IPS-18a (cell line): ENCODE data around the gene COPA.
"Not testable (repeated sequence)": the region's sequence is repeated elsewhere in the genome, so short reads cannot be mapped to it uniquely, and the experiment has no call there.

ENCODE experiments used
- H3K27ac ChIP-seq: one replicate; pipeline ENCODE4 v1.5.1; 2013; ENCODE audit warnings: low read length
- H3K27me3 ChIP-seq: one replicate; pipeline ENCODE4 v1.6.1; 2013; ENCODE audit warnings: mild to moderate bottlenecking, low read length; ENCODE audit not compliant: control insufficient read depth, insufficient read depth
- H3K36me3 ChIP-seq: one replicate; pipeline ENCODE4 v1.6.1; 2013; ENCODE audit warnings: low read depth, low read length; ENCODE audit not compliant: control insufficient read depth
- H3K4me1 ChIP-seq: one replicate; pipeline ENCODE4 v1.6.1; 2013; ENCODE audit warnings: low read depth, low read length; ENCODE audit not compliant: control insufficient read depth
- H3K4me3 ChIP-seq: one replicate; pipeline ENCODE4 v1.5.1; 2013; ENCODE audit warnings: low read length
- H3K9ac ChIP-seq: one replicate; pipeline ENCODE4 v1.6.1; 2013; ENCODE audit warnings: mild to moderate bottlenecking, low read length, moderate library complexity
- H3K9me3 ChIP-seq: one replicate; pipeline ENCODE4 v1.6.1; 2013; ENCODE audit warnings: low read depth, low read length; ENCODE audit not compliant: control insufficient read depth

Gene COPA

GRCh38 chr1:160342953-160343869, at the start of gene COPA, which contains the start of gene NCSTN:
Gene COPA, minus strand, starts transcription at chr1:160343250. Its CDS starts 80 bp downstream, at chr1:160343170.
Gene NCSTN, plus strand, starts transcription at chr1:160343383. Its CDS starts 14 bp downstream, at chr1:160343397.
- H3K9ac ChIP-seq = peak within 1 kb of the TSS; percentile 94
- H3K27me3 ChIP-seq = no peaks in the 10 kb centered on the region
- H3K9me3 ChIP-seq = no peaks in the 10 kb centered on the region
- peaks cover 28% of the 10 kb centered on the region for H3K36me3 ChIP-seq
- H3K4me3 ChIP-seq = peak within 1 kb of the TSS; percentile 96
- peak within 1 kb of the TSS; percentile 72 for H3K27ac ChIP-seq
- no peaks in the 10 kb centered on the region for H3K4me1 ChIP-seq

GRCh38 chr1:160388406-160388805, 45.4 kb upstream of the COPA start:
- H3K9me3 ChIP-seq, H3K4me1 ChIP-seq, H3K36me3 ChIP-seq, H3K9ac ChIP-seq, H3K4me3 ChIP-seq, H3K27me3 ChIP-seq, H3K27ac ChIP-seq: not testable (repeated sequence)

DNA sequence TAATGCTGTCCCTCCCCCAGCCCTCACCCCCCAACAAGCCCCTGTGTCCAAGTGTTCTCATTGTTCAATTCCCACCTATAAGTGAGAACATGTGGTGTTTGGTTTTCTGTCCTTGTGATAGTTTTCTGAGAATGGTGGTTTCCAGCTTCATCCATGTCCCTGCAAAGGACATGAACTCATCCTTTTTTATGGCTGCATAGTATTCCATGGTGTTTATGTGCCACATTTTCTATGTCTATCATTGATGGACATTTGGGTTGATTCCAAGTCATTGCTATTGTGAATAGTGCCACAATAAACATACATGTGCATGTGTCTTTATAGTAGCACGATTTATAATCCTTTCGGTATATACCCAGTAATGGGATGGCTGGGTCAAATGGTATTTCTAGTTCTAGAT, 41.8 kb upstream of the COPA start:
- not testable (repeated sequence) for H3K4me3 ChIP-seq, H3K9ac ChIP-seq, H3K27me3 ChIP-seq, H3K4me1 ChIP-seq, H3K36me3 ChIP-seq, H3K27ac ChIP-seq, H3K9me3 ChIP-seq

- H3K27me3 ChIP-seq = no peaks in the 10 kb centered on the region
- H3K4me3 ChIP-seq = no peak overlapping the region
- H3K4me1 ChIP-seq = peaks cover 24% of the 10 kb centered on the region
- no peaks in the 10 kb centered on the region for H3K36me3 ChIP-seq
- H3K9ac ChIP-seq = no peak overlapping the region
- no peak overlapping the region for H3K27ac ChIP-seq
- H3K9me3 ChIP-seq = no peaks in the 10 kb centered on the region
Measured at GRCh38 chr1:160377585-160378206, 34.6 kb upstream of the COPA start.

DNA sequence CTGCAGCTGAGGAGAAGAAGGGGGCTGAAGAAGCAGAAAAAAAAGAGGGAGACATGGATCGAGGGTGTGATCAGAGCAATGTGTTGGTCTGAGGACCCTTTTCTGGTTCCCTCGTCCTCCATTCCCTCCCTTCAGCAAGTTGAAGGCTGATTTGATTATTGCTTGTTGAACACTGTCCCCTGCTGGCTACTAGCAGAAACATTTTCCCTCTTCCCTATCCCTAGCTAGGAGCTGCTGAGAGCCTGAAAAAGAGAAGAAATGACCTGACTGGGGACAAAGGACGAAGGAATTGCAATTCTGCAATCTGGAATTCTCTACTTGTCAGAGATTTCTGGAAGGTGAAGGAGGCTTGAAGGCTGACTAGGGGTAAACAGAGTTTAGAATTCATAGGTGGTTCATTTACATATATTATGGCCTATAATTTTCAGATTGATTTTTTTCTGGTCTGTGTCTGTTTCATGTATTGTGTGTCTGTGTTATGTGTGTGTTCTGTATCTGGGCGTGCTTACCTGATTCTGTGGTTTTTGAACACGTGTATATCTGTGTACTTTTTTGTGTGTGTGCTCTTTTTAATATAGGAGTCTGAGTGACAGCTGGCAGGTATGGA, 33.6 kb upstream of the COPA start:
- Histone ChIP-seq H3K27ac (no peak overlapping the region), H3K9ac (no peak overlapping the region)

GRCh38 chr1:160375788-160376524, 32.9 kb upstream of the COPA start:
- H3K27me3 ChIP-seq = no peaks in the 10 kb centered on the region
- peak overlapping the region; percentile 48 for H3K9ac ChIP-seq
- H3K4me3 ChIP-seq = peak overlapping the region; percentile 2
- H3K9me3 ChIP-seq = no peaks in the 10 kb centered on the region
- H3K27ac ChIP-seq = peak overlapping the region; percentile 4
- H3K36me3 ChIP-seq = no peaks in the 10 kb centered on the region
- H3K4me1 ChIP-seq = peaks cover 24% of the 10 kb centered on the region

More for the DNA sequence above, 33.6 kb upstream of the COPA start:
- H3K9me3 ChIP-seq = no peaks in the 10 kb centered on the region
- H3K27me3 ChIP-seq = no peaks in the 10 kb centered on the region
- H3K4me1 ChIP-seq = peaks cover 24% of the 10 kb centered on the region
- peak overlapping the region; percentile 2 for H3K4me3 ChIP-seq
- H3K36me3 ChIP-seq = no peaks in the 10 kb centered on the region

DNA sequence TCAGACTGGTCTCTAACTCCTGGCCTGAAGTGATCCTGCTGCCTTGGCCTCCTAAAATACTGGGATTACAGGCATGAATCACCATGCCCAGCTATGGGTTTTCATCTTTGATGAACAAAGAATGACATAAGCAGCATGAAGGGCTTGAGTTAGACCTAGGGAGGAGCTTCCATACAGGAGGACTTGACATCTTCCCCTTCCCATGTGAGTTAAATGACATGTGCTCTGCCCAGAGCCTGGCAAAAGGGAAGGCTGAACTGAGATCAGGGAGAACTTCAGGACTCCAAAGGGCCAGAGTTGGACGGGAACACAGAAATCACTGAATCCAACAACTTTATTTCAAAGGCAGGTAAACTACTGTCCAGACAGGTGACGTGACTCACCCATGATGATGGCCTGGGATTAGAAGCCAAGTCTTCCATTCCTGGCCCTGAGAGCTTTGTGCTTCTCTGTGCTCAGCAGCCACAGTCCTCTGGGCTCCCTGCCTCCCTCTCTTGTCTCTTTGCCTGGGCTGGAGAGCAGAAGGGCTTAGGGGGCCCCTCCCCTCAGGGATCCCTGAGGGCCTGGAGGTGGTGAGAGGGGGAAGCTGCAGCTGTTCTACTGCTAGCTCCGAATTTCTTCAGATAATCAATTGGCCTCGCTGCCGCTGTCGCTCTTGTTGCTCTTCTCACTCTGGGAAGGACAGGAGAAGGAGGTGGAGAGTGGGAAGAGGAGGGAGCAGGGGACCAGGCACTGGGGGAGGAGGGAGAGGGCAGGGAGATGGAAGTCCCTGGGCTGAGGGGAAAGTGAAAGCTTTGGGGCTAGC, 31.5 kb upstream of the COPA start:
- no peak overlapping the region for H3K9ac ChIP-seq
- H3K9me3 ChIP-seq = no peaks in the 10 kb centered on the region
- no peak overlapping the region for H3K27ac ChIP-seq
- peaks cover 24% of the 10 kb centered on the region for H3K4me1 ChIP-seq
- H3K4me3 ChIP-seq = peak overlapping the region; percentile 16
- H3K36me3 ChIP-seq = no peaks in the 10 kb centered on the region
- H3K27me3 ChIP-seq = no peaks in the 10 kb centered on the region

DNA sequence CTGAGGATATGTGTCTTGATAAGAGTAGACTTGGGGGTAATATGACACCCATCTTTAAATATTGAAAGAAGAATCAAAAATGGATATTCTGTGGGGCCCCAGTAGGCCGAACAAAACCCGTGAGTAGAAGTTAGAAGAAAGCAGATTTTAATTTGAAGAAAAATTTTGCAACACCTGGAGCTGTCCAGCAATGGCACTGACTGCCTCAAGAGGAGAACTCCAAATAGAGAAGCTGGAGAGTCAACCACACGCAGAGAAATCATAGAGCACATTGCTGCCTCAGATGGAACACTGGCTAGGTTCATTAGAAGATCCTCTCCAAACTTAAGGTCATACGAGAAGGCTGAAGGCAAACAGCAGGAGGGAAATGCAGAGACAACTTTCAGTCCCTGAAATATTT, 30.6 kb upstream of the COPA start:
- H3K4me1 ChIP-seq = peaks cover 24% of the 10 kb centered on the region
- H3K36me3 ChIP-seq = no peaks in the 10 kb centered on the region
- H3K9me3 ChIP-seq = no peaks in the 10 kb centered on the region
- H3K27me3 ChIP-seq = no peaks in the 10 kb centered on the region
- H3K9ac ChIP-seq = no peak overlapping the region
- no peak overlapping the region for H3K4me3 ChIP-seq
- H3K27ac ChIP-seq = no peak overlapping the region

DNA sequence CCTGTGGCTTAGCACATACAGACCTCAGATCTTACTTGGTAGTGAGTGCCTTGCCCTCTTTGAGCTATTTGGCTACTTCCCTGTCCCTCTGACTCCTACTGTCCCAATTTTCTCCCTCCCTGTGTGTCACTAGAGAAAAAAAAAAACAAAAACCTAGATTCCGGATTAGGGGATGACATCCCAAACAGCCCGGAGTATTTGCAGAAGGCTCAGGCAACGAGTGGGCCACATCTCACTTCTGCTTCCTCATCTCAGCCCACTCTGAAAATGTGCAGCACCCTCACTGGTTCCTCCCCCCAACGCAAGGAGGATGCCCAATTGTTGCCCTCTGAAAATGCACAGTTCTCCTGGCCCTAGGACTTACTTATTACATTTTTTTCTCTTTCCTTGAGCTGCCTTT, 28.7 kb upstream of the COPA start:
- no peaks in the 10 kb centered on the region for H3K36me3 ChIP-seq
- no peak overlapping the region for H3K27ac ChIP-seq
- H3K9me3 ChIP-seq = no peaks in the 10 kb centered on the region
- H3K4me1 ChIP-seq = peaks cover 24% of the 10 kb centered on the region
- no peak overlapping the region for H3K4me3 ChIP-seq
- no peak overlapping the region for H3K9ac ChIP-seq
- no peaks in the 10 kb centered on the region for H3K27me3 ChIP-seq

DNA sequence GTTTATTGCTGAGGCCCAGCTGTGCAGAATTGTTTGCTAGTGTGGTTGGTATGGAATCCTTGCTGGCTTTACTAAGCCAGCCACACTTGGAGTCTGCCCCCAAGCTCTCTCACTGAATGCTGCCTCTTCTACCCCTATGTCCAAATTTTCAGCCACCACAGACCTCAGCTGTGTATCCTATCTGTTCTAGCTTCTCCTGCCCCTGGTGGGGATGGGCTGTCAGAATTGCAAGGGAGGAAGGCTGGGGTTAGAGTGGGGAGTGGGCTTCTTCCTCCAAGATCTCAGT, 28.2 kb upstream of the COPA start:
- H3K4me1 ChIP-seq = peaks cover 23% of the 10 kb centered on the region
- H3K9ac ChIP-seq = no peak overlapping the region
- H3K4me3 ChIP-seq = no peak overlapping the region
- no peaks in the 10 kb centered on the region for H3K36me3 ChIP-seq
- no peaks in the 10 kb centered on the region for H3K9me3 ChIP-seq
- H3K27me3 ChIP-seq = no peaks in the 10 kb centered on the region
- no peak overlapping the region for H3K27ac ChIP-seq
